ENCODE data around the gene HNRNPAB. TPM values are rescaled to one million over a fixed set of nuclear protein-coding genes. Genes with fewer than 3 reads are reported as not detected.
"Not testable (repeated sequence)": the region's sequence is repeated elsewhere in the genome, so short reads cannot be mapped to it uniquely, and the experiment has no call there.

HNRNPAB gene
- total RNA-seq, 1 donor from 2014 or later, result 199 TPM

GRCh38 chr5:178196986-178197385 lies 7.3 kb upstream of the HNRNPAB start:
- TF ChIP-seq EZH2 (IDR thresholded peaks at IDR 0.05; ENCODE audit: insufficient read depth, low read length) (no peak), CTCF (IDR thresholded peaks at IDR 0.05; ENCODE audit: insufficient read depth, low read depth, low read length) (peak; percentile 16)
- no peak overlapping the region for H2AFZ ChIP-seq (ENCODE audit: low read depth, low read length)
- Mint-ChIP-seq H3K9me3 (ENCODE audit: unreplicated experiment) (peaks cover 11% of the 10 kb centered on the region), H3K27me3 (ENCODE audit: low read depth, unreplicated experiment) (peaks cover 19% of the 10 kb centered on the region), H3K4me1 (ENCODE audit: low read depth, unreplicated experiment) (peaks cover 4% of the 10 kb centered on the region), H3K36me3 (ENCODE audit: low read depth, unreplicated experiment) (no peaks in the 10 kb centered on the region), H3K4me3 (ENCODE audit: unreplicated experiment) (no peak overlapping the region), H3K27ac (ENCODE audit: unreplicated experiment) (no peak overlapping the region)
- peaks cover 5% of the 10 kb centered on the region for H3K27me3 ChIP-seq (ENCODE audit: insufficient read depth, low read length)
- H3K79me2 ChIP-seq (ENCODE audit: insufficient read depth, low read length), result no peaks in the 10 kb centered on the region
- H3K9ac ChIP-seq (ENCODE audit: low read length), result no peak overlapping the region
- no peaks in the 10 kb centered on the region for H4K20me1 ChIP-seq (ENCODE audit: insufficient read depth, low read length)
- H3K4me1 ChIP-seq (ENCODE audit: insufficient read depth, low read length), result peaks cover 2% of the 10 kb centered on the region
- H3K9me3 ChIP-seq (ENCODE audit: insufficient read depth, low read depth, low read length), result no peaks in the 10 kb centered on the region
- DNase-seq (ENCODE audit: low read depth) (no peak), FAIRE-seq (no peak)
- no peak overlapping the region for H3K27ac ChIP-seq (ENCODE audit: low read depth, low read length)
- no peaks in the 10 kb centered on the region for H3K36me3 ChIP-seq (ENCODE audit: insufficient read depth, low read length)
- no peak overlapping the region for H3K4me3 ChIP-seq (ENCODE audit: insufficient read depth, low read depth, low read length)
- no peak overlapping the region for H3K4me2 ChIP-seq (ENCODE audit: low read length)

GRCh38 chr5:178198151-178198550 lies 6.2 kb upstream of the HNRNPAB start:
- H3K4me1 ChIP-seq (ENCODE audit: insufficient read depth, low read length); H3K36me3 Mint-ChIP-seq (ENCODE audit: low read depth, unreplicated experiment); H3K4me3 Mint-ChIP-seq (ENCODE audit: unreplicated experiment); H3K9ac ChIP-seq (ENCODE audit: low read length); H3K4me3 ChIP-seq (ENCODE audit: insufficient read depth, low read depth, low read length); FAIRE-seq; H3K9me3 ChIP-seq (ENCODE audit: insufficient read depth, low read depth, low read length); H2AFZ ChIP-seq (ENCODE audit: low read depth, low read length); H3K27ac Mint-ChIP-seq (ENCODE audit: unreplicated experiment); H3K36me3 ChIP-seq (ENCODE audit: insufficient read depth, low read length); H3K27me3 ChIP-seq (ENCODE audit: insufficient read depth, low read length); H3K4me1 Mint-ChIP-seq (ENCODE audit: low read depth, unreplicated experiment); H3K9me3 Mint-ChIP-seq (ENCODE audit: unreplicated experiment); H3K27ac ChIP-seq (ENCODE audit: low read depth, low read length); DNase-seq (ENCODE audit: low read depth); H3K4me2 ChIP-seq (ENCODE audit: low read length); H4K20me1 ChIP-seq (ENCODE audit: insufficient read depth, low read length); H3K79me2 ChIP-seq (ENCODE audit: insufficient read depth, low read length): not testable (repeated sequence)
- peaks cover 19% of the 10 kb centered on the region for H3K27me3 Mint-ChIP-seq (ENCODE audit: low read depth, unreplicated experiment)

- H3K79me2 ChIP-seq (ENCODE audit: insufficient read depth, low read length), result peaks cover under 1% of the 10 kb centered on the region
- no peak for FAIRE-seq
- H3K27me3 ChIP-seq (ENCODE audit: insufficient read depth, low read length), result peaks cover 5% of the 10 kb centered on the region
- DNase-seq (ENCODE audit: low read depth), result no peak
- no peaks in the 10 kb centered on the region for H4K20me1 ChIP-seq (ENCODE audit: insufficient read depth, low read length)
- no peaks in the 10 kb centered on the region for H3K9me3 ChIP-seq (ENCODE audit: insufficient read depth, low read depth, low read length)
- no peak overlapping the region for H3K4me2 ChIP-seq (ENCODE audit: low read length)
- H3K27ac Mint-ChIP-seq (ENCODE audit: unreplicated experiment), result no peak overlapping the region
- TF ChIP-seq EZH2 (IDR thresholded peaks at IDR 0.05; ENCODE audit: insufficient read depth, low read length), result no peak
- no peak for TF ChIP-seq CTCF (IDR thresholded peaks at IDR 0.05; ENCODE audit: insufficient read depth, low read depth, low read length)
- no peak overlapping the region for H3K9ac ChIP-seq (ENCODE audit: low read length)
- H3K27ac ChIP-seq (ENCODE audit: low read depth, low read length), result no peak overlapping the region
- peaks cover 9% of the 10 kb centered on the region for H3K4me1 Mint-ChIP-seq (ENCODE audit: low read depth, unreplicated experiment)
- no peak overlapping the region for H2AFZ ChIP-seq (ENCODE audit: low read depth, low read length)
- no peaks in the 10 kb centered on the region for H3K36me3 Mint-ChIP-seq (ENCODE audit: low read depth, unreplicated experiment)
- no peaks in the 10 kb centered on the region for H3K9me3 Mint-ChIP-seq (ENCODE audit: unreplicated experiment)
- no peak overlapping the region for H3K4me3 Mint-ChIP-seq (ENCODE audit: unreplicated experiment)
- peaks cover 5% of the 10 kb centered on the region for H3K4me1 ChIP-seq (ENCODE audit: insufficient read depth, low read length)
- no peaks in the 10 kb centered on the region for H3K36me3 ChIP-seq (ENCODE audit: insufficient read depth, low read length)
- H3K4me3 ChIP-seq (ENCODE audit: insufficient read depth, low read depth, low read length), result no peak overlapping the region
- H3K27me3 Mint-ChIP-seq (ENCODE audit: low read depth, unreplicated experiment), result peaks cover 15% of the 10 kb centered on the region
Observed at GRCh38 chr5:178198706-178199105, 5.6 kb upstream of the HNRNPAB start.
